ENCODE measurements around the gene PKDCC.

The PKDCC gene, protein sequence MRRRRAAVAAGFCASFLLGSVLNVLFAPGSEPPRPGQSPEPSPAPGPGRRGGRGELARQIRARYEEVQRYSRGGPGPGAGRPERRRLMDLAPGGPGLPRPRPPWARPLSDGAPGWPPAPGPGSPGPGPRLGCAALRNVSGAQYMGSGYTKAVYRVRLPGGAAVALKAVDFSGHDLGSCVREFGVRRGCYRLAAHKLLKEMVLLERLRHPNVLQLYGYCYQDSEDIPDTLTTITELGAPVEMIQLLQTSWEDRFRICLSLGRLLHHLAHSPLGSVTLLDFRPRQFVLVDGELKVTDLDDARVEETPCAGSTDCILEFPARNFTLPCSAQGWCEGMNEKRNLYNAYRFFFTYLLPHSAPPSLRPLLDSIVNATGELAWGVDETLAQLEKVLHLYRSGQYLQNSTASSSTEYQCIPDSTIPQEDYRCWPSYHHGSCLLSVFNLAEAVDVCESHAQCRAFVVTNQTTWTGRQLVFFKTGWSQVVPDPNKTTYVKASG

DNA sequence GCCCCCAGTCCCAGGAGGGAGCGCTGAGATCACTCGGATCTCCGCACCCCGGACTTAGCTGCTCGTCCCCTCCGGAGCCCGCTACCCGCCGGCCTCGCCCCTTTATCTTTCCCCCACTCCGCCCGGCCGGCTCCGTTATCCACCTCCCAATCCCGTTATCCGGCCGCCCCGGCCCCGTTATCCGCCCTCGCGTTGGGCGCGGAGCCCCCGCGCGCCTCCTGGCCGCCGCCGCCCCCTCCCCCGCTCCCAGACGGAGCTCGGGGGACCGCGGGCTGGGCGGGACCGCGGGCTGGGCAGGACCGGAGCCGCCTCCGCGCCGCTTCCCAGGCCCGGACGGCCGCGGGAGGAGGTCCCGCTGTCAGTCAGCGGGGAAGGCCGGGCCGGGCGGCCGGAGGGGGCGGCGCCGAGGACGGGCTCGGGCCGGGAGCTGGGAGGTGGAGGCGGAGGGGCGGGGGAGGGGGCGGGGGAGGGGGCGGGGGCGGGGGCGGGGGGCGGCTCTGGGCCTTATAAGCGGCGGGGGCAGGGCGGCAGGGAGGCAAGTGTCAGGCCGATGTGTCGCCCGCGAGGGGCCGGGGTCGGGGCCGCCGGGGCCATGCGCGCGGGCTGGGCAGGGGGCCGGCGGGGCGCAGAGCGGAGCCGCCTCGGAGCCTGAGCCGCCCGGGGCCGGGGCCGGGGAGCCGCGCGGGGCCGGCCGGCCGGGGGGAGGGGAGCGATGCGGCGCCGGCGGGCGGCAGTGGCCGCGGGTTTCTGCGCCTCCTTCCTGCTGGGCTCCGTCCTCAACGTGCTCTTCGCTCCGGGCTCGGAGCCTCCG lies at the start of gene PKDCC:
PKDCC (plus strand) TSS at position 534 of the 811 bp plus-strand sequence; CDS start at position 713, 179 bp downstream.
- no peak for DNase-seq

DNA sequence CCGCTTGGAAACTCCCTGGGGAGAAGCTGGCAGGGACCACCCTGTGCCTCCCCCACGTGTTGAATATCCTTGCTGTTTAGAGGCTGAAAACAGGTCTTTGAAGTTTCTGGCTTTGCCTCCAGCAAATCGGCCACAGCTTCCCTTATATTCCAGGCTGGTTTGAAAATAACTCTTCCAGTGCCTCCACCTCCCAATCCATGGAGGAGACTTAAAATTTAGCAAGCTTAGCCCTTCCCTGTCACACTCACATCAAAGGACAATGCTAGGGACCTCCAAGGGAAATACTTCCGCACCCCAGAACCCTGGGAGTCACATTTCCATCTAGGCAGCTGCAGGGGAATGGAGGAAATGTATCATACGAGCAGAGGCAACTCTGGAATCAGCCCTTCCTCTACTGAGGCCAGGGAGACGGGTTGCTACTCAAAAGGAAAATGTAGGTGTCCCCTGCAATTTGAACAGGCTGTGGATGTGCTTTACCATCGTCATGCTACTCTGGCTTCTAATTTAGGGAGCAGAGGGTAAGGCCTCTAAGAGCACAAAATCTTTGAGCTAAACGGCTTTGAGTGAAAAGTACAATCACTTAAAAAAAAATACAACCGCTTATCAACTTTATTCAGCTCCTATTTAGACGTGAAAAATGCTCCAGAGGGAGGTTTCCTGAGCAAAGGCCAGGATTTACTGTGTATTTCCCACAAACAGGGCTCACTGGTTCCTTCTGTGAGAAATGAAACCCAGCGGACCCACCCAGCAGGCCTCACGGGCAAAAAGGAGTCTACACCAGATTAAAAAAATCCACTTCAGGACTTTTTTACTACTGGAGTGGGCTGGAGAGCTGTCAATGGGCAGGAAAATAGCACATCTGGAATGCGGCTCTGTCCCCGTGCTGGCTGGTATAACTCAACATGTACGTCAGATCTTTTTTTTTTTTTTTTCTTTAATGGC lies 49.4 kb upstream of the PKDCC start:
- no peak for DNase-seq

DNA sequence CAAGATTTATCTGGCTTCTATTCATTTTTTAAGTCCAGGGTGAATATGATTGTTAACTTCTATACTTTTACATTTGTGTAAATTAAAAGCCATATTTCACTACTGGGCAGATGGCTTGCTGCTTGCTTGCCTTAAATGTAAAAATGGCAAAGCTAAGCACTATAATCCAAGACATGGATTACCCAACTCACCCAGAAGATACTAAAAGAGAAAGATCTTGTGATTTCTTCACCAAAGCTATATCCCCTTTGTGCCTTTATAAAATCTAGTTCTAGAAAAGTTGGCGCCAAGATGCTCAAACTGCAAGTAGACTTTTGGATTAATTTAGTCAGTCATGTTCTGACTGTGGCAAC lies 48.7 kb upstream of the PKDCC start:
- DNase-seq, result no peak

DNA sequence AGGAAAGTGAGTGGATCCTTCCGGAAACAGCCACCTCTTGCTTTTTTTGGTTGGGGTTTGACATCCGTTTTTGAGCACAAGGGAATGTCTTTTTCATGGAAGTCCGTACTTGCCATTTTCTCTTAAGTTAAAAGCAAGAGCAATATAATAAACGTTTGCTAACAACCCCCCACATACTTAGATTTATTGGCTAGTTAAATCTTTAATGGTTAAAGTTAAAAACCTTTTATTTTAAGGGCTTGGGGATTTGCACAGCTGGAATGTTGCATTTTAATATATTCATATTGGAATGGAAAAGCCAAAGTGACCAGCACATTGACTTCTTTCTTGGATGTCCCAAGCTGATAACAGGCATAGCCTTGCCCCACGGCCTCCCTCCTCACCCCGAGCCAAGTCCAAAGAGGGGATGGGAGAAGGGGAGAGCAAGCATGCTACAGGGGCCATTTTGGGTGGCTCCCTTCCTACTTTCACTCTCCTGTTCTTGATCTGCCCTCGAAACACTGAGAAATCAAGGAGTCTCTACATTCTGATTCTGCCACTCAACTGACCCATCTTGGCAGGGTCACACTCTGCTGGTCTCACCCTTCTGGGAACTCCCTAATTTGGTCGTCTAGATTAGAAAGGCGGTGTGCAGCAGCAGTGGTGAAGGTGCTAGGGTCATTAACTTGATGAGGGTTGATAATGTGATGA lies 48.1 kb upstream of the PKDCC start:
- DNase-seq, result no peak

DNA sequence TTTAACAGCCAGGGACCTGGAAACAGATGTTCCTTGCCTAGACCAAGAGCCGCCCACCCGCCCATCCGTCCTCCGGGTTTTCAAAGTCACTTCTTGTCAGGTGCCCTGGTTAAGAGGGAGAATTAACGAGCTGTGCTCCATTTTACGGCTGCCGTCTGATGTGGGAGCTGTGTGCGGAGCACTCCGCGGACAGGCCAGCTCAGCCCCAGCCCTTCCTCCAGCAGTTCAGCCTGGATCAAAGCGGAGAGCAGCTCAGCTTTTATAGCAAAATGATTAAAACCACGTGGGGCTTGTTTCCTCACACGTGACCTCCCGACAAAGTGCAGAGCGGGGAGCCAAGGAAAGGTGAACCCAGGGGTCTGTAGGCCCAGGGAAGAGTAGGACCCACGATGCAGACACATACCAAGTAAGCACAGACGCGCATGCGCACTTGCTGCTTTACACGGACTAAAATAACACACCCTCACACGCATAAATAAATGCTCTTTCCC lies 46.1 kb upstream of the PKDCC start:
- DNase-seq, result no peak

DNA sequence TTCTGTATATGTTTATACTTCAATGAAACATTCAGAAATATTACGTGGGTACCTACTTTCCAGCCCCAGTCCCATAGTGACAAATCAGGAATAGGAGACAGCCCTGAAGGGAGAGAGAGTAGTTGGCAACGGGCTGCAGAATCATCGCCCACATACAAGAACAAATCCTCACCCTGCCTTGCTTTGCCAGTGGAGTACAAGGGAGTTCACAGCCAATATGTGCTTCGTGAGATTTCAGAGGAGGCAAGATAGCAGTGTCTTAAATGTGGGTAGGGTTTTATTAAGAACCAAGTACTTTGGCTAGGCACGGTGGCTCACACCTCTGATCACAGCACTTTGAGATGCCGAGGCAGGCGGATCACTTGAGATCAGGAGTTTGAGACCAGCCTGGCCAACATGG lies 40.3 kb upstream of the PKDCC start:
- no peak for DNase-seq

DNA sequence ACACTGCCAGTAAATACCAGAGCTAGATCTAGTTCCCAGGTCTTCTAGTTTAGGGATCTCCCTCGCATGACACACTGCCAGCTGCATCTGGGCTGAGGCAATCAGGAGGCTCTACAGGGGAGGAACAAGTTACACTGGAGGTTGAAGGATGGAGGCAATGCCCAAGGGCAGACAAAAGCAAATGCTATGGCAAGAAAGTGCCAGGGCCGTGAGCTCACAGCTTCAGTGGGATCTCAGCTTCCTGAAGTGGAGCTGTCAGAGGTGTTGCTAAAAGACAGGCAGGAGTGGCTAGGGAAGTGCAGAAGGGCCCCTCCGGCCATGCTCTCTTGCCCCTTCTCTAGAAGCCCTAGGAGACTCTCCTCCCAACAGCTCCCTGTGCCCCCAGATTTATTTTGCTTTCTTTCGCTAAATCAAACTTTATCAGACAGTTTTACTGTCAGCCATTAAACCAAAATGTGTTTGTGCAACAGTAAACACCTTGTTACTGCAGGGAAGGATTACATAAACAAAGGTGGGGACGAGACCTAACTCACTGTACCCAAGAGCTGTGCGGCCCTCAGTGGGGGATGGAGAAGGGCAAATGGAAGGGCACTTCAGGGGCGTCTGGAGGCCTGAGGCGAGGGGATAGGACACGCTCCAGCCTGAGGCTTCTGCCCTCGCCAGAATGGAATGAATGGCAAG lies 39.4 kb upstream of the PKDCC start:
- DNase-seq, result no peak

DNA sequence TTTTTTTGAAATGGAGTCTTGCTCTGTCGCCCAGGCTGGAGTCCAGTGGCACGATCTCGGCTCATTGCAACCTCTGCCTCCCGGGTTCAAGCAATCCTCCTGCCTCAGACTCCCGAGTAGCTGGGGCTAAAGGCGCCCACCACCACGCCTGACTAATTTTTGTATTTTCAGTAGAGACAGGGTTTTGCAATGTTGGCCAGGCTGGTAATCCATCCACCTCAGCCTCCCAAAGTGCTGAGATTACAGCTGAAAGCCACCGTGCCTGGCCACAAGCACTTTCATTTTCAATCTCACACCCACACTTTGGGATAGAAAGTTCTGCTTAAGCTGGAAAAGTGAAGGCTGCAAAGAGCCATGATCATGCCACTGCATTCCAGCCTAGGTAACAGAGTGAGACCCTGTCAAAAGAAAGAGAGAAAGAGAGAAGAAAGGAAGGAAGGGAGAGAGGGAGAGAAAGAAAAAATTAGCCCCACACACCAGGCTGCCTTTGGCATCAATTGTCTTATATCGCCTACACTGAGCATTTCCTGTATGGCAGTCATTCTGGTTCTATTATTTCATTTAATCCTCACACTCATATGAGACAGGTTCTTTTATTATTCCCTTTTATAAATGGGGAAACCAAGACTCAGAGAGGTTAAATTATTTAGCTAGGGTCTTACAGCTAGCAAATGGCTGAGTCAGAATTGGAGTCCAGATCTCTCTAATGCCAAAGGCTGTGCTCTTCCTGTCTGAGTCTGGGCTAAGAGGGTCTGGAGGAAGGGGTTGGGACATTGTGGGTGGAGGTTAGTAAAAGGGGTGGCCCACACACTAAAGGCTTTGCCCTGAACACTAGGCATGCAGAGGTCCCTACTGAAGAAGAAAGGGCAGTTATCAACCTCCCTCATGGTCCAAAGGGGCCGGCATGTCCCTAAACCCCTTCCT lies 37.9 kb upstream of the PKDCC start:
- DNase-seq, result no peak

DNA sequence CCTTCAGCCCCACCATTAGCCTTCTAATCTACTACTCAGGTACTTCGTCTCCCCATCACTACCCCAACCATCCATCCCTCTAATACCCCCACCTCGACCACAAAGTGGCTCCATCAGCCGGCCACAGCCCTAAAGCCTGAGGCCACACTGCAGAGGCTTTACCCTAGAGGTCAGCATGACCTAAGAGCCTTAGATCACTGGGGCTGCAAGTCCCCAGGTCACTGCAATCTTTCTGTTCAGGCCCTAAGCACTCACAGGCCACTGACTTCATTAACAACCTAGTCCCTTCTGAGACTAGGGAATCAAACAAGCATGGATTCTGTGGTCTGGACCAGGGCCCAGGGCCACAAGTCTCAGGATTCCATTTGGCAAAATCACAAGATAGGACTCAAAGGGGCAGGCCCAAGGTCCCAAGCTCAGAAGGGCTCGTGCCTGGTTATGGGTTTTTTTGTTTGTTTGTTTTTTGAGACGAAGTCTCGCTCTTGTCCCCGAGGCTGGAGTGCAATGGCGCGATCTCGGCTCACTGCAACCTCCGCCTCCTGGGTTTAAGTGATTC lies 37.0 kb upstream of the PKDCC start:
- no peak for DNase-seq

DNA sequence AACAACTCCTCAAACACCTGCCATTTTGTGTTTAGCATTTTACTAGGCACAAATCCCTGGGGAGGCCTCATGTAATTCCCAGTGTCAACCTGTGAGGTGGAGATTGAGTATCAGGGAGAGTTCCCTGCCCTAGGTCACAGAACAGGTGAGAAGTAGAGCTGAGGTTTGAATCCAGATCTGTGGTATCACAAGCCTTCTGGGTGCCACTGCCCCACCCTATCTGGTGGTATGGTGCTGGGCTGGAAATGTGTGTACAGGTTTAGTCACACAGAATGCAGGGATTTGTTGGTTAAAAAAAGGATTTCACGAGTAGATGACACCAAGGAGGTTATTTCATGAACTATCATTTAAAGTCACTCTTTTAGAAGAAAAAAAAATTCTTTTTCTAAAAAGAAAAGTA lies 35.7 kb upstream of the PKDCC start:
- DNase-seq, result no peak

DNA sequence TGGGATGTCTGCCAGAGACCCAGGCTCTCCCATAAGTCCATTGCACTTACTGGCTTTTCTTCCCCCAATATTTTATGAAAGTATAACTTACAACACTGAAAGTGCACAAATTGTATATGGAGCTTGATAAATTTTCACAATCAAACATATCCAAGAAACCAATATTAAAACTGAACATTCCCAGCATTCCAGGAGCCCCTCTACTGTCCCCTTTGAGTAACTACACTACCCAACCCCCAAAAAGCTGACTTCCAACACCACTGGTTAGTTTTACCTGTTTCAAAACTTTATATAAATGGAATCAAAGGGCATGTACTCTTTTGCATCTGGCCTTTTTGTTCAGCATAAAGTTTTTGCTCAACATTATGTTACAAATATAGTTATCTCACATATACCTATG lies 35.2 kb upstream of the PKDCC start:
- DNase-seq, result no peak

DNA sequence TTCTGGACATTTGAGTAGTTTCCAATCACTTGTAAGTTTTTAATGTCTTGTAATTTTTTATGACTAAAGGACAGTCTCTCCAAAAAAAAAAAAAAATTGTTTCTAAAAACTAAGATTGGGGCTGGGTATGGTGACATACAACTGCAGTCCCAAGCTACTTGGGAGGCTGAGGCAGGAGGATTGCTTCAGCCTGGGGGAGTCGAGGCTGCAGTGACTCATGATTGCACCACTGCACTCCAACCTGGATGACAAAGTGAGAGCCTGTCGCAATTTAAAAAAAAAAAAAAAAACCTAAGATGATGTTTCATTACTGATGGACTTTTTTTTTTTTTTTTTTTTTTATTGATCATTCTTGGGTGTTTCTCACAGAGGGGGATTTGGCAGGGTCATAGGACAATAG lies 34.4 kb upstream of the PKDCC start:
- DNase-seq, result no peak

DNA sequence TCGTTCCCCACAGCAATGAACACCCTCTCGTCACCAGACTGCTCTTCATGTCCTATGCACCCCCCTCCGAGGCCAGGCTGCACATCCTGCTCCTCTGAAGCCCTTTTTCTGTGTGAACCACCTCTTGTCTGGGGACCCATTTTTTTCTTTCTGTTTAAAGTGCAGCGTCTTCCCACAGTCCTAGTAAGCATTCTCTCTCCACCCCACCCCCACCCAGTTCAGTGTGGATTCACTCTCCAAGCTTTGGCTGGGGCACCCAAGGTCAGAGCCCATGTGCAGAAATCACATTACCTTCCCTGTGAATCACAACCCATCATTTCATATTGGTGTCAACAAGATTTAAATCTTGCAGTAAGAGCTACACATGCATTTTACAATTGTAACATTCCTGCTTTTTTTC lies 26.4 kb upstream of the PKDCC start:
- no peak for DNase-seq

DNA sequence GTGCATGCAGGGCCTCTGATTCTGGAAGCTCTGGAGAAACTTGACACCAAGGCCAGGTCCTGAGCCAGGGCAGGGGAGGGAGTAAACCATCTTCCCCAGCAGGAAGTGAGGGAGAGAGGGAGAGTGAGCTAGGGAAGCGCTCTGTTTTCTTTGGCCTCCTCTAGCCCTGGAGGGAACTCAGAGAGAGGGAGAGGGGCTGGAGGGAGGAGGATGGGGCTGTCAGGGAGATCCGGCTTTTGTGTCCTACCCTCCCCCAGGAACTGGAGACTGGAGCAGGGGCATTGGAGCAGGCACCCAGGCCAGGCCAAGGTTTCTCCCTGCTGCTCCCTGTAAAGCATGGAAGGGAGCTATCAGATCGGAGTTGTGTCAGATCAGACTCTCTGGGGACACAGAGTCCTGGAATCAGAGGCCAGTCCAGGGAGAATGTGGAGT lies 22.7 kb upstream of the PKDCC start:
- no peak for DNase-seq

DNA sequence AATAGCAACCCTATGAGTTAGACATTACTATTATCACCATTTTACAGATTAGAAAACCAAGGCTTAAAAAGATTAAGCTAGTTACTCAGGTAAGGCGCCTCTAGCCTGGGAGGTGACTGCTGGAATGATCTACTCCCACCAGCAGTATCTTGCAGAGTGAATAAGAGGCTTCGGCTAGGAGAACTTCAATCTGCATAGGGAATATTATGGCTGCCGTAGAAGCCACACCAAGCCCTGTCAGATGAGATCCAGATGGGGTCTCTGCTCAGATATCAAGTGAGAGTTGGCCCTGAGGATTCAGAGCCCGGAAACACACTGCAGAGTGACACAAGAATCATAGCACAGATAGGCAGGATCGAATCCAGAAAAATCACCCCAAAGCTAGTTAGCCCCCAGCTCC lies 21.5 kb upstream of the PKDCC start:
- no peak for DNase-seq

DNA sequence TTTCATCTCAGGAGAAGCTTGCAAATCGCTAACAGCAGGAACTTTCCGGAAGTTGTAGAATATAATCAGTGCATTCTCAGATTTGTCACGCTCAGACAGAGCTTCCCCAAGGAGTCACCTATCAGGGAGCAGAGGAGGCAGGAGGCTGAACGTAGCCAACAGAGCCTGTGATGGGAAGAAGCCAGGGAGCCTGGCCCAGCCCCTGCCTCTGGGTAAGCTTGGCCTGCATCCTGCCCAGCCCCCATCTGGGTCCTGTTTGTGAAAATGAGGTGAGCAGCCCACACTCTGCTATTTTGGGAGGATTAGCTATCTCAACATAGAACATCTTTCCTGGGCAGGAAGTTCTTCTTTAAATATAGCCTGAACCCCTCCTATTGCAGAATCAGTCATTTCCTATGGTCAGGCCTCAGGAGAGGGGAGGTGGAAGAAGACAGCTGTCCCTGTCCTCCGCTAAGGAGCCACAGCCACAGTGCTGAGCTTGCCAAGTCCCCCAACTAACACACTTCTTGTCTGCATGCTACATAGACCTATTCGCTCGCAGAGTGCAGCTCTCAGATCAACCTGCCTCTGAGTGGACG lies 19.2 kb upstream of the PKDCC start:
- DNase-seq, result no peak

DNA sequence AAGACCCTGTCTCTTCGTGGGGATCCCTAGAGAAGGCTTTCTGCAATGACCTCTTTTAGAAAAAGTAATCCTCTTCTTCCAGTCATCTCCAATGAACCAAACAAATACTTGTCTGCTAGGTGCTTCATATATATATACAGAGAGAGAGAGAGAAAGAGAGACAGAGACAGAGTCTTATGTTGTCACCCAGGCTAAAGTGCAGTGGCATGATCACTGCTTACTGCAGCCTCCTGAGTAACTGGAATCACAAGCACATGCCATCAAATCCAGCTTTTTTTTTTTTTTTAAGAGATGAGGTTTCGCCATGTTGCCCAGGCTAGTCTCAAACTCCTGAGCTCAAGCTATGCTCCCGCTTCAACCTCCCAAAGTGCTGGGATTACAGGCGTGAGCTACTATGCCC lies 18.6 kb upstream of the PKDCC start:
- DNase-seq, result no peak

DNA sequence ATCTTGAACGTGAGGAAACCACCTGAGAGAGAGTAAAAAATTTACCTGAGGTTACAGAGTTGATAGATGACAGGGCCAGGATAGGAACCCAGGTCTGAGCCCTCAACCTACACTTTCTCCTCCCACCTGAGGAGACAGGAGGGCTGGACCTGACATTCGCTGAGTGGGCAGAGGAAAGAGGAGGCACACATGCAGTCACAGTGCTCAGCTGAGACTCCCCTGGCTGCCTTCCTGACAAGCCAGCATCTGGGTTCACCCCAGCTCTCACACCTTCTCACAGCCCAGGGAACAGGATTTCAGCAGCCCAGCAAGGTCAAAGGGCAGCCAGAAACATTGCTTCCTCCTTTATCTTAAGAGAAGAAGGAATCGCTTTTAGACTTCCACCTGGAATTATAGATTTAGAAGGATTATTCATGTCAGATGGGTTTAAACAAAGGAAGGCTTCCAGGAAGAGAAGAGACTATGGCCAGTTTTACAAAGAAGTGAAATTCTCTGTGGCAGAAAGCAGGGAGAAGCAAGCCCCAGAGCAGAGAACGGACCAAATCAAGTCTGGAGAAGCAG lies 18.1 kb upstream of the PKDCC start:
- DNase-seq, result no peak

DNA sequence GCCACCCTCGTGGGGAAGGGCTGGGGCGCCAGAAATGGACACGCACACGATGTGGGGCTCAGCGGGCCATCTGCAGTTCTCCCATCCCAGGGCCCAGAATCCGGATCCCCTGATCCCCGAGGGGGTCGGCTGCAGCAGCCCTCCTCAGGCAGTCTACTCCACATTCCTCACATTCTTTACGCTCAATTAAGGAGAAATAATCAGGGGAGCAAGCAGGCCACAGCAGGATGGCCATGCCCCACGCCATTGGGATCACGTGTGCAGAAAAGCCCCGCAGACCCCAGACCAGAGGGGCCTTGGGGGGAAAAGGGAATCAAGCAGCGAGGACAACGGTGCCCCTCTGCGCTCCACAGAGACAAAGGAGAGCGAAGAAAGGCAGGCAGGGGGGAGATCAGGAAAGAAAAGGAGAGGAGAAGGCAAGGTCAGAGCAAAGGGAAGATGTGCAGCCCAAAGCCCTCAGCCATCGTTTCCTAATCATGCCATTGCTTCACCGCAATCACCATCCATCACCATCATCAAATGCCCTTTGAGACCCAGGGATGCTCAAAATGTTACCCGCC lies 17.5 kb upstream of the PKDCC start:
- no peak for DNase-seq

Measured in activated CD8-positive, alpha-beta memory T cell treated with anti-CD3 and anti-CD28 coated beads for 24 hours (primary cell).